ENCODE results near the gene DMAP1.

DMAP1 gene

DNA sequence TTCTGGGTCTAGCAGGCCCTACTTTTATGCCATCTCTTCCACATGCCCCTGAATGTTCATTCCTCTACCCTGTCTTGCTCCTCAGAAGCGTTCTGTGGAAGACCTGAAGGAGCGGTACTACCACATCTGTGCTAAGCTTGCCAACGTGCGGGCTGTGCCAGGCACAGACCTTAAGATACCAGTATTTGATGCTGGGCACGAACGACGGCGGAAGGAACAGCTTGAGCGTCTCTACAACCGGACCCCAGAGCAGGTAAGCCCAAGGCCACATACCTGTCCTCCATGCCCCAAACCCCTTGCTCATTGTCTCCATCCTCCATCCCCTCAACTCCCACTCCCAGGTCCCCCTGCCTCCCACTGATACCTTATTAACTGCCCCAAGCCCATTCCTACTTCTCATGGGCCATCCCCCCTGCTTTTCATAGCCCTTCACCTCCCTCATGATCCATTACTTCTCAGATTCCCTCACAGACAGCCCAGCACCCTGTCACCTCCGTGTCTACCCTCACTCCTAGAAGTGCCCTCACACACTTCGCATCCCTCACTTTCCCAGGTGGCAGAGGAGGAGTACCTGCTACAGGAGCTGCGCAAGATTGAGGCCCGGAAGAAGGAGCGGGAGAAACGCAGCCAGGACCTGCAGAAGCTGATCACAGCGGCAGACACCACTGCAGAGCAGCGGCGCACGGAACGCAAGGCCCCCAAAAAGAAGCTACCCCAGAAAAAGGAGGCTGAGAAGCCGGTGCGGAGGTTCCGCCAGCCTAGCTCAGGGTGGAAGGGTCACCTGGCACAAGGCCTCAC is 5.4 kb downstream of the DMAP1 start:
- no peaks in the 10 kb centered on the region for H3K27me3 ChIP-seq (replicated peaks; ENCODE audit: insufficient read depth, low read length)
- H3K36me3 ChIP-seq (replicated peaks; ENCODE audit: insufficient read depth, low read length): no peaks in the 10 kb centered on the region; the same call in 1 of the 2 replicates
- H3K9me2 ChIP-seq (replicated peaks; ENCODE audit: insufficient read depth, low read length): no peaks in the 10 kb centered on the region

GRCh38 chr1:44219301-44219626 is 6.0 kb downstream of the DMAP1 start:
- Histone ChIP-seq H3K4me1 (ENCODE audit: low read length) (no peaks in the 10 kb centered on the region), H3K27me3 (replicated peaks; ENCODE audit: insufficient read depth, low read length) (no peaks in the 10 kb centered on the region), H3K9me3 (replicated peaks; ENCODE audit: insufficient read depth, low read length) (no peaks in the 10 kb centered on the region), H3K4me3 (ENCODE audit: low read length) (no peak overlapping the region), H3K4me2 (ENCODE audit: low read depth, low read length) (no peak overlapping the region), H3K79me2 (ENCODE audit: low read length) (no peaks in the 10 kb centered on the region), H3K36me3 (replicated peaks; ENCODE audit: insufficient read depth, low read length) (no peaks in the 10 kb centered on the region; the same call in 1 of the 2 replicates), H3K9ac (ENCODE audit: low read length) (no peak overlapping the region), H3K9me2 (replicated peaks; ENCODE audit: insufficient read depth, low read length) (no peaks in the 10 kb centered on the region), H3F3A (ENCODE audit: insufficient read depth, low read length) (no peaks in the 10 kb centered on the region), H4K20me1 (ENCODE audit: insufficient read depth, low read length) (no peaks in the 10 kb centered on the region), H3K27ac (ENCODE audit: low read length) (no peak overlapping the region), H2AFZ (ENCODE audit: low read length) (no peak overlapping the region)
- DNase-seq: no peak
- TF ChIP-seq EZH2phosphoT487 (IDR thresholded peaks at IDR 0.05; ENCODE audit: low read length): no peak
- TF ChIP-seq EZH2 (optimal IDR thresholded peaks at IDR 0.05; ENCODE audit: low read depth, low read length): no peak
- TF ChIP-seq, protein P1, sequence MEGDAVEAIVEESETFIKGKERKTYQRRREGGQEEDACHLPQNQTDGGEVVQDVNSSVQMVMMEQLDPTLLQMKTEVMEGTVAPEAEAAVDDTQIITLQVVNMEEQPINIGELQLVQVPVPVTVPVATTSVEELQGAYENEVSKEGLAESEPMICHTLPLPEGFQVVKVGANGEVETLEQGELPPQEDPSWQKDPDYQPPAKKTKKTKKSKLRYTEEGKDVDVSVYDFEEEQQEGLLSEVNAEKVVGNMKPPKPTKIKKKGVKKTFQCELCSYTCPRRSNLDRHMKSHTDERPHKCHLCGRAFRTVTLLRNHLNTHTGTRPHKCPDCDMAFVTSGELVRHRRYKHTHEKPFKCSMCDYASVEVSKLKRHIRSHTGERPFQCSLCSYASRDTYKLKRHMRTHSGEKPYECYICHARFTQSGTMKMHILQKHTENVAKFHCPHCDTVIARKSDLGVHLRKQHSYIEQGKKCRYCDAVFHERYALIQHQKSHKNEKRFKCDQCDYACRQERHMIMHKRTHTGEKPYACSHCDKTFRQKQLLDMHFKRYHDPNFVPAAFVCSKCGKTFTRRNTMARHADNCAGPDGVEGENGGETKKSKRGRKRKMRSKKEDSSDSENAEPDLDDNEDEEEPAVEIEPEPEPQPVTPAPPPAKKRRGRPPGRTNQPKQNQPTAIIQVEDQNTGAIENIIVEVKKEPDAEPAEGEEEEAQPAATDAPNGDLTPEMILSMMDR (IDR thresholded peaks at IDR 0.05; ENCODE audit: low read length): no peak

More for the DNA sequence above, 5.4 kb downstream of the DMAP1 start:
- no peaks in the 10 kb centered on the region for H3K4me1 ChIP-seq (ENCODE audit: low read length)
- no peak overlapping the region for H3K27ac ChIP-seq (ENCODE audit: low read length)
- no peaks in the 10 kb centered on the region for H4K20me1 ChIP-seq (ENCODE audit: insufficient read depth, low read length)
- H3K79me2 ChIP-seq (ENCODE audit: low read length): peaks cover 5% of the 10 kb centered on the region
- H2AFZ ChIP-seq (ENCODE audit: low read length): no peak overlapping the region
- no peak overlapping the region for H3K4me2 ChIP-seq (ENCODE audit: low read depth, low read length)
- H3K9me3 ChIP-seq (replicated peaks; ENCODE audit: insufficient read depth, low read length): no peaks in the 10 kb centered on the region
- TF ChIP-seq EZH2phosphoT487 (IDR thresholded peaks at IDR 0.05; ENCODE audit: low read length): no peak
- no peak for TF ChIP-seq EZH2 (optimal IDR thresholded peaks at IDR 0.05; ENCODE audit: low read depth, low read length)
- H3K4me3 ChIP-seq (ENCODE audit: low read length): no peak overlapping the region
- H3K9ac ChIP-seq (ENCODE audit: low read length): no peak overlapping the region
- DNase-seq: no peak
- no peaks in the 10 kb centered on the region for H3F3A ChIP-seq (ENCODE audit: insufficient read depth, low read length)

GRCh38 chr1:44220001-44220751 is 6.9 kb downstream of the DMAP1 start:
- Histone ChIP-seq H3K9ac (ENCODE audit: low read length) (no peak overlapping the region), H3K27me3 (replicated peaks; ENCODE audit: insufficient read depth, low read length) (no peaks in the 10 kb centered on the region), H3K79me2 (ENCODE audit: low read length) (no peaks in the 10 kb centered on the region), H3K4me1 (ENCODE audit: low read length) (no peaks in the 10 kb centered on the region), H3K36me3 (replicated peaks; ENCODE audit: insufficient read depth, low read length) (no peaks in the 10 kb centered on the region; the same call in 1 of the 2 replicates), H3F3A (ENCODE audit: insufficient read depth, low read length) (no peaks in the 10 kb centered on the region), H3K9me2 (replicated peaks; ENCODE audit: insufficient read depth, low read length) (no peaks in the 10 kb centered on the region), H3K9me3 (replicated peaks; ENCODE audit: insufficient read depth, low read length) (no peaks in the 10 kb centered on the region), H3K4me2 (ENCODE audit: low read depth, low read length) (no peak overlapping the region), H2AFZ (ENCODE audit: low read length) (no peak overlapping the region), H3K27ac (ENCODE audit: low read length) (no peak overlapping the region), H4K20me1 (ENCODE audit: insufficient read depth, low read length) (no peaks in the 10 kb centered on the region), H3K4me3 (ENCODE audit: low read length) (no peak overlapping the region)
- TF ChIP-seq, protein P1 (IDR thresholded peaks at IDR 0.05; ENCODE audit: low read length): no peak
- DNase-seq: no peak

Data from MM.1S (cell line).